Cortex of kidney (tissue), 1 donor: ENCODE results near the gene LYRM4.
"Not testable (repeated sequence)": the region's sequence is repeated elsewhere in the genome, so short reads cannot be mapped to it uniquely, and the experiment has no call there.

ENCODE experiments used
- DNase-seq: peaks from one replicate; lab custom pipeline; 2025; lab: John Stamatoyannopoulos, UW

The LYRM4 gene

DNA sequence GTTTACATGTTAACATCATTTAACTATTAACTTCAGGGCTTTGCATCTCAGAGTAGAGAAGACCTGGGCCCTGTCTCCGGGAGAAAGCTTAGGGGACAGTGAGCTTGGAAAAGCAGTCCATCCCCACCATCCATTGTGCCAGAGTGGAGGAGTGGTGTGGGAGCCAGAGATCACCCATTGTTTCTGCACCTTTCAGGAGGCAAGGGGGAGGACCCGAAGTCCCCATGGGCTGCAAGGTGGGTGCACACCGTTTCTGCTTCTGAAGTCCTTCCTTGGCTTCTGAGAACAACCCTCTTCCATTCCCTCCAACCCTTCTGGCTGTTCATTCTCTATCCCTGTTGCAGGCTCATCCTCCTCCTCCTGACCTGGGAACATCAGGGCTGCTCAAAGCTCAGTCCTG lies 179.6 kb downstream of the LYRM4 start:
- DNase-seq, result no peak

DNA sequence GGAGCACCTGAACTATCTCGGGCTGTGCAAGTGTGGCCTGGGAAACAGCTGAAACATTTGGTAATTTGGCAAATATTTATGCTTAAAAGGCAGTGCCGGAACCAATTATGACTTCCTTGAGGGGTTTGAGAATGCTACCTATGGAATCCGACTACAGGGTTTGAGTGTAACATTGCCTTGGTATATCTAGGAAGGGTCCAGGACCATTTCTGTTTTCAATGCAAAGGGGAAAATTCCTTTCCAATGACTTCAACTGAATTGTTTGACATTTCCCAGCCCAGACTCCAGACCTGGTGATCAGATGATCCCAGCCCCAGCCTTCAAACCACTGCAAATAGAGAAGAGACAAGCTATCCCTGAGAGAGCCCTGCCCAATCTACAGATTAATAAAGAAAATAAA lies 180.2 kb downstream of the LYRM4 start:
- no peak for DNase-seq

DNA sequence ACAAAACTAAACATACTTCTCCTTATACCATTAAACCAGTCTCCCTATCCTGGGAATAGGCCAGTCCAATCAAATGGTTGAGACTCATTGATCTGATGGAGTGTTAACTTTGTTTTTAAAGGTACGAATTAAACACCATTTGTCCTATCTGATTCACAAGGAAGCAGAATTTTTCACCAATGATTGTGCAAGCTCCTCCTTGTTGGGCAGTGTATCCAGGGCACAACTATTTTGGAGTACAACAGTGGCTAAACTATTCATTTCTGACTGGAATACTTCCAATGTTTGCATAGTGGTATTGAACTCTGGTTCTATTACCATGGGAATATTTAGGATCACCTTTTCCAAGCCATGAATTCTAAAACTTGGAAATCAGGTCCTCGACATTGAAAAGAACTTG lies 181.1 kb downstream of the LYRM4 start:
- no peak for DNase-seq

DNA sequence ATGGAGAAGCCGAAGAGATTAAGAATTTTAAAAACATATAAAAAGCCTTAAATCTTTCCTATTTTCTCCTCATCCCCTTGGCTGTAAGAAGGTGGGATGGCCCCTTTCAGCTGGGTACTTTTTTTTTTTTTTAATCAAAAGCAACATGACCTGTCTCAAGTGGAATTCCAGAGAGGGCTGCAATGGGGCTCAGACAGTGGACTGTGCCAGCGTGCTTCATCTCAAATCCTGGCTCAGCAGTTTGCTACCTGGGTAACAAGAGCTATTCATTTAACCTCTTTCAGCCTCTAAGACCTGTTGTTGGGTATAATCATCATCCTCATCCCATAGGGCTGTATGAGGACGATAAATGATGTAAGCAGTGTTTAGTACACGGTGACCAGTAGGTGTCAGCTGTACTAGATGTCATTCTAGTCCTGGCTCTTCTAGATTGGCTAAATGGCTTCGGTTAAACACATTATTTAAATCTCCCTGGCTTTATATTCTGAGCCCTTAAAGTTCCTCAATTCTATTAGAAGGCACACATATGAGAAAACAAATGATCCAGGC lies 182.6 kb downstream of the LYRM4 start:
- no peak for DNase-seq

DNA sequence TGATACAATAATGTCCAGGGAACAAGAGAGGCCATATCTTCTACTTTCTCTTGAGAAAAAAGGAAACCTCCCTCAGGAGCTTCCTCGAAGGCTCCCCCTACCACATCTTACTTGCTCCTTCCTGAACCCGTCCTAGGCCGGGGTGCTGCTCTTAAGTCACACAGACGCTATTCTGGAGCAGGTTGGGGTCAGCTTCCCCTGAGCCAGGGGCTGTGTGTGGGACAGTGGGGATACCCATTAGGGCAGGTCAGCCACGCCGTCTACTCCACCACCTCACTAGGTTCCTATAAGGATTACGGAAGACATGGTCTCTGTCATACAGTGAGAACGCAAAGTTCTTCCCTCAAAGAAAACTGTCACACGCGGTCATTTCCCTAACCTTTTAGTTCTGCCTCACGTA lies 183.8 kb downstream of the LYRM4 start:
- no peak for DNase-seq

DNA sequence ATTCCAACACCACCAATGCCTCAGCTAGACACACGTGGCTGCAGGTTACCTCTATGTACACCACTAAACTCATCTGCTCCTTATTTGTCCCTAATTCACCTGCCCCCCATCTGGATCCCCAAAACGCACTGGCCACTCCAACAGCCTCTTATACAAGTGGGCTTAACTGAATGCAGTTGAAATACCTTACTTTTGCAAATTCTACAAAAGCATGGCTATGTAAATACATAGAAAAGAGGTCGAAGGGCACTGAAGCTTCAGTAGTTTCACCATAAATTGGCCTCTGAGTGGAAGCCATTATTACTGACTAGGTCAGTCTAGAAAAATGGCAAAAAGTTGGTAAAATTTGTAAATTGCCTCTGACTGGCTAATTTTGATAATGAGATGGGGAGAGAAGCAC lies 186.8 kb downstream of the LYRM4 start:
- DNase-seq, result no peak

DNA sequence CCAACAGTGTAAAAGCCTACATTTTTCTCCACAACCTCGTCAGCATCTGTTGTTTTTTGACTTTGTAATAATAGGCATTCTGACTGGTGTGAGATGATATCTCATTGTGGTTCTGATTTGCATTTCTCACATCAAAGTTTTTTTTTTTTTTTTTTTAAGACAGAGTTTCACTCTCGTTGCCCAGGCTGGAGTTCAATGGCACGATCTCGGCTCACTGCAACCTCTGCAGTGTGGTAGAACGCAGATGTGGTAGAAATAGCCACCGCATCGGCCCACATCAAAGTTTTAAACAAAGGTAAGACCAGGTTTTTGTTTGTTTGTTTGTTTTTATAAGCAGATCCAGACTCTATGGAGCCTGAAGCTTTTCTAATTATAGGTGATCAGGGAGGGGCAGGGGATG lies 188.3 kb downstream of the LYRM4 start:
- no peak for DNase-seq

DNA sequence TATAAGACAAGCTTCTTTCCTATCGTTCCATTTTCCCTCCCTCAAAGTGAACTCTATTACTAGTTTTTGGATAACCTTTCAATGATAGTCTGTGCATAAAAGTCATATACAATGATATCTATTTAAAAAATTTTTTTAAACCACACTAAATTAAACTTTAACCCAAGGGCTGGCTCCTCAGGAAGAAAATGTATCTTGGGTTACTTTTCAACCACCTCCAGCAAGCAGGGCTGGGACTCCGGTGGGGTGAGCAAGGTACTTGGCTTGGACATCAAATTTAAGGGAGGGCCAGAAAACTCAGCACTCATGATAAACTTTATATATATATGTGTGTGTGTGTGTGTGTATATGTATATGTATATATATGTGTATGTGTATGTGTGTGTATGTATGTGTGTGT lies 189.5 kb downstream of the LYRM4 start:
- no peak for DNase-seq

DNA sequence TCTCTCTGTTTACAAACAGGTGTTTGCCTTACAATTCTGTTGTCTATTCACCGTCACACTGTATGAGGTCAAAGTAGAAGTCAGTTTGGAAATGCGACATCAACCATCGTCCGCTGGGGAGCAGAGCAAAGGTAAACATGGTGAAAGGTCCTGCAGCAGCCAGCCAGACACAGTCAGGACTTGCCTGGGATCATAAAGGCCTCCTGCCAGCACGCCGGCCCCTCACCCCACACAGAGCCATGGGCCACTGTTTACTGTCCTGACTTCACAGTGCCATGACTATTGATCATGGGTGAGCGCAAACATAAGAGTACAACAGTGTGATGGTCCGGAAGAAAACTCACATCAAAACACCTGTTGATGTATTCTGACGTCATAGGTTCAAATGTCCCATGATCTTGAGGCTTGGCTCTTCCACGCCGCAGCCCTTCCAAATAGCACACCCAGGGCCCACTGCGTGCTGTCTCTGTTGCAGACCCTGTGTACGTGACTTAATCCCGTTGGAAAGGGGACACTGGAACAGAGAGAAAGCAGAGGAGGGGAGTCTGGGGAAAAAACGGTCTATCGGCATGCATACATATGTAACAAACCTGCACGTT lies 192.5 kb downstream of the LYRM4 start:
- no peak for DNase-seq

DNA sequence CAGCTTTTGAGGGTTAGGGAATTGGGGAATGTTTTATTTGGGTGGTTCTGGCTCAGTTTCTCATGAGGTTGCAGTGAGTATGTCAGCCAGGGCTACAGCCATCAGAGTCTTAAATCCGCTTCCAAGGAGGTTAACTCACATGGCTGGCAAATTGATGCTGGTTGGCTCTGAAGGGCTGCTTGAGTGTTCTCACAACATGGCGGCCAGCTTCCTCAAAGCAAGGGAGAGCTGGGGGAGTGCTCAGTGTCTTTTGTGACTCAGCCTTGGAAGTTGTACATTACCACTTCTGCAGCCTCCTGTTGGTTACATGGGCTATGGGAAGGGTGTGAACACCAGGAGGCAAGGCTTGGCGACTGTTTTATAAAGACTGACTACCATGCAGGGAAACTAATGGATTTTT lies 193.4 kb downstream of the LYRM4 start:
- DNase-seq, result no peak

DNA sequence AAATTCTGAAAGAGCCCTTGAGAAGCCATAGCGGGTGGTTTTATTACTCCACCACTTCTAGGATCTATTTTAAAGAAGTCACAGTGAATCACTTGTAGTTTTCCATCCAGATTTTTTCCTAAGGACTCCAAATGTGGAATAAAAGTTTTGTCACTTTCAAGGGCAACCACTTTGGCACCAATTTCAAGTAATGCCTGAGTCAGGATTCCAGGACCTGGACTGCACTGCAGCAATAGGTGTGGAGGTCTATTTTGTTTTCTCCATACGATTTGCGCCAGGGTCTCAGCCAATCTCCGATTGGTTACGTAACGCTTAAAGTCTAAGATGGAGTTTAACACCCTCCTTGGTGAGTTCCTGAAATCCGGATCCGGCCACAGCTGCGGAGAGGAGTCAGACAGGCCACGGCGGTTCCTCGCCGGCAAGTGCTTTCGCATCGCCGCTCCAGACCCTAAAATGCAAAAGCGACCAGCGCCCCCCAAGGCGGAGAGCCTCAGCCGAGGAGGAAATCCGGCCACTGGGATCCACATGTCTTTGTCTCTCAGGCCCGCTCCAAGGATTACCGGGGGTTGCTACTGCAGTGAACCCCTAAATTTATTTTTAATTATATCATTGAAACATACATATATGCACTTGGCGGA lies 194.2 kb downstream of the LYRM4 start:
- no peak for DNase-seq

DNA sequence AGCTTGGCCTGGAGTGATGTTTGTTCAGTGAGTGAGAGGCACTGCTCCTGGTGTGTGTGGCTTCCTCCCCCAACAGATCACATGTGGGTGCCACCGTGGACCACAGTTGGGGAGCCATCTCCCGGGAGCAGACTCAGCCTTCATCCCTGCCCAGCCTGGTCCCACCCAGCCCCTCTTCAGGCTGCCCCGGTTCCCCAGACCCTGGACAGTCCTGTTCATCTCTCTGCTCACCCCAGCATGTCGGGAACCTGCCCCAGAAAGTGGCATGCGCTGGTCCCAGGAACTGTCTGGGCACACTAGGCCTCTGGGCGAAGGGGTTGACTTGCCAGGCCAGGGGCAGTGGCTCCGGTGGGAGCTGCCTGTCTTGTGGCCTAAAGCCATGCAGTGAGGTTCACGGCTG lies 197.1 kb downstream of the LYRM4 start:
- no peak for DNase-seq

DNA sequence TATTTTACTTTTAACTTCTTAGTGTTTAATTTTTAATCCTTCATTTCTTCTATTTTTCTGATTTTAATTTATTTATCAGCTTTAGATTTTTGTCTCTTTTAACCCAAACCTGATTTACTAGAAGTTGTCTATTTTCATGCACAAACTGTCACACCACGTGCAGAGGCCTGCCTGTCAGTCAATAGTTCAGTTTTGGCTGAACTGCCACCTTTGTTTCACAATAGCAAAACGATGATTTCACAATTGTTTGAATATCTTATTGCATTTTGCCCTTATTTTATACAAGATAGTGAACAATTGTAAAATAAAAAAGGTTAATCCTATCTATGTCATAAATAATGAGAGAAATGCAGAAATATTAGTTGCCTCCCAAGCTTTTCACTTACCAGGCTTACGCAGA lies 199.6 kb downstream of the LYRM4 start:
- DNase-seq, result no peak

DNA sequence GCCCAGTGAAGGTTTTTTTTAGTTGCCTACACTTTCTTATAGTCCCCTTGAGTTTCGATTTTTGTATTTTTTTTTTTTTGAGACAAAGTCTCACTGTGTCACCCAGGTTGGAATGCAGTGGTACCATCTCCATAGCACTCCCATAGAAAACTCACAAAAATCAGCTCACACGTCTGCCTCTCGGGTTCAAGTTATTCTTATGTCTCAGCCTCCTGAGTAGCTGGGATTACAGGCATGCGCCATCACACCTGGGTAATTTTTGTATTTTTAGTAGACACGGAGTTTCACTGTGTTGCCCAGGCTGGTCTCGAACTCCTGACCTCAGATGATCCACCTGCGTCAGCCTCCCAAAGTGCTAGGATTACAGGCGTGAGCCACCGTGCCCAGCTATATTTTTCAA lies 200.3 kb downstream of the LYRM4 start:
- DNase-seq, result not testable (repeated sequence)

DNA sequence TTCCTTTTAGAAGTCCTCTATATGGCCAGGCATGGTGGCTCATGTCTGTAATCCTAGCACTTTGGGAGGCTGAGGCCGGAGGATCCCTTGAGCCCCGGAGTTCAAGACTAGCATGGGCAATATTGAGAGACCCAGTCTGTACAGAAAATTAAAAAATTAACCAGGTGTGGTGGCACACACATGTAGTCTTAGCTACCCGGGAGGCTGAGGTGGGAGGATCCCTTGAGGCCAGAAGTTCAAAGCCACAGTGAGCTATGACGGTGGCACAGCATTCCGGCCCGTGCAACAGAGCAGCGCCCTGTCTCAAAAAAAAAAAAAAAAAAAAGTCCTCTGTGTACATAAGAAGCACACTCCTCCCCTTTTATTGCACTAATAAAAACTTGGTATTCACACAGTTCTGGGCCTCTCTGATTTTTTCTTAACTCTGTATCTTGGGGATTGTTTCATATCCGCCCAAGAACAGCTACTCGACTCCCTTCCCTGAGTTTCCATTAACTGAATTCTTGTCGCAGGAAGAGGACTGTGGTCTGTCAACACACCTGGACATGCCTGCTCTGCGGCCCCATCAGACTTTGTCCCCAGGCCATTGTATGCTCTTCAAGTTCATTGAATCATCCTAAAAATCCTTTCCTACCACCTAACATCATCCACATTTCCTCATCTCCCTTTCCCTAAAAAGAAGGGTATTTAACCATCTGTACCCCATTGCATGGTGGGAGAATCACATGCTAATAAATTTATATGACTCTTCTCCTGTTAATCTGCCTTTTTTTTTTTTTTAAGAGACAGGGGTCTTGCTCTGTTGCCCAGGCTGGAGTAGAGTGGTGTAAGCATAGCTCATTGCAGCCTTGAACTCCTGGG lies 201.5 kb downstream of the LYRM4 start:
- no peak for DNase-seq
